OCI-LY1 (cell line): Measurements from ENCODE around the gene ZBTB21.

Experiments
- CTCF ChIP-seq: fragments of 200-600 bp; sonication (generic), shearing (Covaris generic); IDR thresholded peaks from 2 replicates; pipeline ENCODE4 v1.5.1; 2017; ENCODE audit warnings: mild to moderate bottlenecking, antibody characterized with exemption, low read length, moderate library complexity, mixed read lengths
- EZH2 ChIP-seq: fragments of 200-600 bp; sonication (generic), shearing (Covaris generic); IDR thresholded peaks from 2 replicates; pipeline ENCODE4 v1.8.0; 2017; ENCODE audit warnings: borderline replicate concordance, mixed run types, mild to moderate bottlenecking, antibody characterized with exemption, low read length, moderate library complexity, mixed read lengths

- TF ChIP-seq EZH2 (no peak), CTCF (no peak)
Observed at GRCh38 chr21:42041246-42041645, 31.1 kb upstream of the ZBTB21 start.
